Small intestine (tissue), 7 donors: ENCODE data around the gene USPL1. TPM values are rescaled to one million over a fixed set of nuclear protein-coding genes. Genes with fewer than 3 reads are reported as not detected.
"Not testable (repeated sequence)": the region's sequence is repeated elsewhere in the genome, so short reads cannot be mapped to it uniquely, and the experiment has no call there.

Experiments
- DNase-seq, 2 donors: peaks; one replicate each; pipeline versions ENCODE4 v3.0.0 to v3.0.0-alpha.2; 2013
- FAIRE-seq: peaks from 2 replicates; lab custom pipeline; 2012; peaks lifted over from hg19 to GRCh38; lab: Jason Lieb, UNC
- H3K27ac ChIP-seq, 3 donors: one replicate each; pipeline ENCODE4 v1.5.1; 2013; ENCODE audit warnings: low read length in 2 of 3, mild to moderate bottlenecking in 2 of 3, control low read depth in 1 of 3, inconsistent platforms in 1 of 3, low read depth in 1 of 3, moderate library complexity in 1 of 3
- H3K27me3 ChIP-seq, 3 donors: one replicate each; pipeline ENCODE4 v1.6.1; 2013; ENCODE audit warnings: low read length in 3 of 3, inconsistent platforms in 1 of 3; ENCODE audit not compliant: control insufficient read depth in 3 of 3, insufficient read depth in 3 of 3
- H3K36me3 ChIP-seq, 3 donors: one replicate each; pipeline ENCODE4 v1.6.1; 2013; ENCODE audit warnings: low read length in 3 of 3, inconsistent platforms in 1 of 3, low read depth in 1 of 3, mild to moderate bottlenecking in 1 of 3, moderate library complexity in 1 of 3; ENCODE audit not compliant: control insufficient read depth in 3 of 3, insufficient read depth in 2 of 3
- H3K4me1 ChIP-seq, 3 donors: one replicate each; pipeline ENCODE4 v1.6.1; 2013; ENCODE audit warnings: low read length in 2 of 3, inconsistent platforms in 1 of 3, low read depth in 1 of 3, mild to moderate bottlenecking in 1 of 3, moderate library complexity in 1 of 3; ENCODE audit not compliant: control insufficient read depth in 3 of 3, insufficient read depth in 2 of 3
- H3K4me3 ChIP-seq, 3 donors: one replicate each; pipeline ENCODE4 v1.5.1; 2013; ENCODE audit warnings: low read length in 3 of 3, control low read depth in 1 of 3, inconsistent platforms in 1 of 3, low read depth in 1 of 3, mild to moderate bottlenecking in 1 of 3, moderate library complexity in 1 of 3
- H3K9me3 ChIP-seq, 2 donors: one replicate each; pipeline ENCODE4 v1.6.1; 2013; ENCODE audit warnings: low read depth in 1 of 2, low read length in 1 of 2; ENCODE audit not compliant: control insufficient read depth in 2 of 2, insufficient read depth in 1 of 2
- WGBS, 3 donors: extraction: QIAGEN DNeasy Blood & Tissue Kit; methylation state at CpG; one replicate each; pipeline ENCODE4 v1.1.7; 2013; 5-methylcytosine and 5-hydroxymethylcytosine counted together
- polyA plus RNA-seq, 4 donors: library from polyadenylated mRNA; stranded (reverse) in 3 of 4; unstranded in 1 of 4; fragments of 200-250 nt in 3 of 4; fragments of 120-200 nt in 1 of 4; gene quantifications; one replicate each; pipeline versions ENCODE4 v1.2.1 to v1.2.3, GENCODE V29; 2013
- donor health status: healthy with polysubstance abuse.
- donor health status: control.
- donor health status: control.
- donor health status: Bipolar disorder and iron deficiency.
- donor health status: healthy.

Gene USPL1
- polyA plus RNA-seq, 4 donors = 6.6 to 23.2 (median 8.3) TPM

- WGBS, 3 donors = 92 to 95% (median 94%) methylated on average over 4 of the region's 4 CpGs
- DNase-seq (no peak), FAIRE-seq (no peak)
- no peak overlapping the region for H3K27ac ChIP-seq
- H3K36me3 ChIP-seq = peaks cover 10 to 17% (median 14%) of the 10 kb centered on the region in 3 donors
- H3K4me3 ChIP-seq = no peak overlapping the region
- no peaks in the 10 kb centered on the region for H3K27me3 ChIP-seq
- no peaks in the 10 kb centered on the region for H3K9me3 ChIP-seq
- peaks cover 0 to 6% (median 1%) of the 10 kb centered on the region in 3 donors for H3K4me1 ChIP-seq
These were observed 20.6 kb downstream of the USPL1 start for GRCh38 chr13:30638301-30638700.

- H3K27me3 ChIP-seq = no peaks in the 10 kb centered on the region
- WGBS, 3 donors = 96 to 97% (median 97%) methylated on average over 4 of the region's 4 CpGs
These were observed 22.0 kb downstream of the USPL1 start for GRCh38 chr13:30639671-30640070.

GRCh38 chr13:30641173-30641572 lies 23.5 kb downstream of the USPL1 start:
- not testable (repeated sequence) for H3K4me3 ChIP-seq, FAIRE-seq, H3K27ac ChIP-seq, DNase-seq, H3K4me1 ChIP-seq, H3K9me3 ChIP-seq, H3K27me3 ChIP-seq
- peaks cover 13 to 25% (median 15%) of the 10 kb centered on the region in 3 donors for H3K36me3 ChIP-seq
- WGBS, 3 donors = 93 to 97% (median 95%) methylated on average over 1 of the region's 1 CpG

More at GRCh38 chr13:30639671-30640070, 22.0 kb downstream of the USPL1 start:
- FAIRE-seq (no peak), DNase-seq (no peak)
- Histone ChIP-seq H3K4me1 (peaks cover 0 to 6% (median 0%) of the 10 kb centered on the region in 3 donors), H3K4me3 (no peak overlapping the region), H3K36me3 (peaks cover 13 to 25% (median 15%) of the 10 kb centered on the region in 3 donors), H3K9me3 (no peaks in the 10 kb centered on the region), H3K27ac (no peak overlapping the region)

GRCh38 chr13:30645629-30646028 lies 27.9 kb downstream of the USPL1 start:
- Histone ChIP-seq H3K27ac (no peak overlapping the region), H3K4me1 (peaks cover 0 to 3% (median 0%) of the 10 kb centered on the region in 3 donors), H3K9me3 (no peaks in the 10 kb centered on the region), H3K36me3 (peaks cover 10 to 28% (median 19%) of the 10 kb centered on the region in 3 donors), H3K4me3 (no peak overlapping the region), H3K27me3 (no peaks in the 10 kb centered on the region)
- DNase-seq (no peak), FAIRE-seq (no peak)

GRCh38 chr13:30647420-30647819 lies 29.7 kb downstream of the USPL1 start:
- FAIRE-seq (no peak), DNase-seq (no peak)
- H3K4me3 ChIP-seq = no peak overlapping the region
- no peaks in the 10 kb centered on the region for H3K9me3 ChIP-seq
- H3K4me1 ChIP-seq = peaks cover 0 to 3% (median 0%) of the 10 kb centered on the region in 3 donors
- peaks cover 6 to 25% (median 19%) of the 10 kb centered on the region in 3 donors for H3K36me3 ChIP-seq
- no peak overlapping the region for H3K27ac ChIP-seq
- no peaks in the 10 kb centered on the region for H3K27me3 ChIP-seq
- 40 to 51% (median 48%) methylated on average over 3 of the region's 3 CpGs for WGBS, 3 donors

GRCh38 chr13:30647824-30648521 lies 30.3 kb downstream of the USPL1 start:
- H3K27ac ChIP-seq = no peak overlapping the region

GRCh38 chr13:30648522-30649012 lies 30.8 kb downstream of the USPL1 start:
- no peak overlapping the region for H3K27ac ChIP-seq
- peaks cover 0 to 3% (median 0%) of the 10 kb centered on the region in 3 donors for H3K4me1 ChIP-seq
- no peaks in the 10 kb centered on the region for H3K9me3 ChIP-seq
- FAIRE-seq (no peak), DNase-seq (no peak)
- peaks cover 6 to 22% (median 9%) of the 10 kb centered on the region in 3 donors for H3K36me3 ChIP-seq
- H3K4me3 ChIP-seq = no peak overlapping the region
- 86 to 90% (median 86%) methylated on average over 4 of the region's 4 CpGs for WGBS, 3 donors
- no peaks in the 10 kb centered on the region for H3K27me3 ChIP-seq

More at GRCh38 chr13:30647824-30648521, 30.3 kb downstream of the USPL1 start:
- 83 to 89% (median 84%) methylated on average over 6 of the region's 6 CpGs for WGBS, 3 donors
- Histone ChIP-seq H3K4me3 (no peak overlapping the region), H3K27me3 (no peaks in the 10 kb centered on the region), H3K4me1 (peaks cover 0 to 3% (median 0%) of the 10 kb centered on the region in 3 donors), H3K36me3 (peaks cover 9 to 25% (median 15%) of the 10 kb centered on the region in 3 donors), H3K9me3 (no peaks in the 10 kb centered on the region)
- DNase-seq (no peak), FAIRE-seq (no peak)

- not testable (repeated sequence) for H3K9me3 ChIP-seq, H3K4me3 ChIP-seq, H3K27ac ChIP-seq, H3K4me1 ChIP-seq, H3K27me3 ChIP-seq, FAIRE-seq, DNase-seq
- WGBS, 3 donors = 91 to 92% (median 92%) methylated on average over 5 of the region's 5 CpGs
- H3K36me3 ChIP-seq = peaks cover 6 to 24% (median 8%) of the 10 kb centered on the region in 3 donors
These were observed 33.9 kb downstream of the USPL1 start for GRCh38 chr13:30651648-30652047.
